NB4 (cell line): ENCODE measurements around the gene SH3RF2.

ENCODE experiments used
- CTCF ChIP-seq: IDR thresholded peaks from one replicate; pipeline ENCODE4 v1.5.1; 2012; ENCODE audit warnings: low read depth, low read length
- POLR2A ChIP-seq: IDR thresholded peaks from 2 replicates; pipeline ENCODE4 v1.6.1; 2011; ENCODE audit warnings: mild to moderate bottlenecking; ENCODE audit not compliant: insufficient read length; ENCODE audit errors: extremely low read depth

GRCh38 chr5:146078566-146078965 is 142.2 kb downstream of the SH3RF2 start:
- TF ChIP-seq CTCF (no peak), POLR2A (no peak)
